GM18502 (cell line): ENCODE results near the gene CAMK2G.
A peak's percentile ranks its signal among the peaks of the same experiment; 100 is the strongest.
"Not testable (repeated sequence)": the region's sequence is repeated elsewhere in the genome, so short reads cannot be mapped to it uniquely, and the experiment has no call there.

ENCODE experiments used
- ATAC-seq: cut with Tn5 transposase; IDR thresholded peaks from one replicate; pipeline ENCODE4 v1.9.1; 2021; ENCODE audit warnings: mild to moderate bottlenecking; ENCODE audit not compliant: unreplicated experiment, poor library complexity

CAMK2G gene

DNA sequence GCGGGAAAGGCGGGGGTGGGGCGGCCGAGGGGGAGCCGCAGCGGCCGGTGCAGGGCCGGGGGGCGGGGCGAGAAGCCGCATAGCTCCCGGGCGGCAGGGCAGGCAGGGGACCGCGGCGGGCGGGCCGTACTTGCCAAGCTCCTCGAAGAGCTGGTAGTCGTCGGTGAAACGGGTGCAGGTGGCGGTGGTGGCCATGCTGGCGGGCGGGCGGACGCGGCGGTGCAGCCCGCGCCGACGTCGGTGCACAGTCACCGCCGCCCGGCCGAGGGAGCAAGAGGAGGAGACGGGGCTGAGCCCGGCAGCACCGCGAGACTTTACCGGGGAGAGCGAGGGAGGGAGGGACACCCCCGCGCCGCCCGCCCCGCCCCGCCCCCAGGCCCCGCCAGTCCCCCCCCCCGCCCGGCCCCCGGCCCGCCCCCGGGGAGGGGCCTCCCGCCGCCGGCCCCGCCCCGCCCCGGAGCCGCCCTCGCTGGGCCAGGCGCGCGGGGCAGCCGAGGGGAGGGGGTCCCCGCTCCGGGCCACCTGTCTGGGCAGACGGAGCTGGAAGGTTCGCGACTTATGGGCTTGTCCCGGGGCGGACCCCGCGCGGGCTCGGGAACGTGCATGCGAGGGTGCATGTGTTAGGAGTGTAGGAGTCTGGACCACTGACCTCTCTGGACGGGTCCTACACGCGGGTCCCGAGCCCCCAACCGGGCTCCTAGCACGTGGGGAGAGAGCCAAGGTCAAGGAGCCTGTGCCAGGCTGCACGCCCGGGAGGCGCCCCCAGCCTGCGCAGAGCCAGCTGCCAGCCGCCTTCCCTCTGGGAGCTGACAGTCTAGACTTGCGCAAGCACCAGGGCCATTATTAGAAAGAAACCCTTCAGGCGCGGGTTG is at the start of gene CAMK2G:
TSS of gene CAMK2G (minus strand) at position 289 of the 872 bp plus-strand sequence. CDS start at position 195, 94 bp downstream.
- peak; percentile 88 for ATAC-seq

DNA sequence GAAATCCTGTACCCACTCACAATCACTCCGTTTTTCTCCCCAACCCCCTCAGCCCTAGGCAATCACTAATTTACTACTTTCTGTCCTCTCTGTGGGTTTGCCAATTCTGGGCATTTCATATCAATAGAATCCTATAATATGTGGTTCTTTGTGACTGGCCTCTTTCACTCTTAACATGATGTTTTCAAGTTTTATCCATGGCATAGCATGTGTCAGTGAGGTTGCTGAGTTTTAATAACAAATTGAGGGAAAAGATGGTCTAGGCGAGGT is 48.4 kb upstream of the CAMK2G start:
- ATAC-seq: no peak

DNA sequence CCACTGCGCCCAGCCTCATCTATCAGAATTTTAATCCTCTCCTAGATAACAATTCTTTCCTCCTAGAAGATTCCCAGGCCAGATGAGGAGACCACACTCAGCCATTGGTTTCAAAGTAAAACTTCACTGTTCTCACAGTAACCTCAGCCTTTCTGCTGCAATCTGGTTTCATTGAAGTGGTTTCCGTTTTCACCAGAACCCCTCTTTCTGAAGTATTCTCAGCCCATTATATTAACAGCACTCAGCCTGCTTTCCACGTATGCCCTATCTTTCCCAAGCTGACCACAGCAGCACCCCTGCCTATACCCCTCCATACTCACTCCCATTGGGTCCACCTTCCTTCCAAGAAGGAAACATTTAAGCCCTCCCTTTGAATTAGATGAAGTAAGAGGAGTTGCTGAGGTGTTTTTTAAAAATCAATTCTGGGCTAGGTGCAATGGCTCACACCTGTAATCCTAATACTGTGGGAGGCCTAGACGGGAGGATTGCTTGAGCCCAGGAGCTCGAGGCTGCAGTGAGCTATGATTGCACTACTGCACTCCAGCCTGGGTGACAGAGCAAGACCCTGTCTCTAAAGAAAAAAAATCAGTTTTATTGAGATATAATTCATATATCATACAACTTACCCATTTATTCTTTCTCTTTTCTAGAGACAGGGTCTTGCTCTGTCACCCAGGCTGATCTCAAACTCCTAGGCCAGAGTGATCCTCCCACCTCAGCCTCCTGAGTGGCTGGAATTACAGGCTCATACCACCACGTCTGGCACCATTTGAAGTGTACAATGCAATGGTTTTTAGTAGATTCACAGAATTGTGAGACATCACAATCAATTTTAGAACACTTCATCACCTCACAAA is 47.9 kb upstream of the CAMK2G start:
- no peak for ATAC-seq

DNA sequence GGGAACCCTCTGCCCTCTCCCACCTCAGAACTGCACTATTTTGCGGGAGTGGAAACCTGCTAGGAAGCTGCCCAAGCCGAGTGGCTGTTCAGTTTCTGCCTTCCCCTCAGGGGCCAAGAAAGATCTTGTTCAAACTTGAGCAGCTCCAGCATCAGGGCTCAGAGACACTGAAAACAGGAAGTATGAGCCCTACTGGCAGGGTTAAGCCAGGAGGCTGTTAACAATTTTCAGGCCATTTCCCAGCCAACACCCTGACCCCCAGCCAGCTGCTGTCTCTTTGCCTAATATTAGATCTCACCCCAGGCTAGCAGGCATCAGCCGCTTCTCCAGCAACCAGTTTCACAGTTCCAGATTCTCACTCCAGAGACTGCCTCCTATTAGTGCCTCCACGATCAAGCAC is 45.7 kb upstream of the CAMK2G start:
- peak; percentile 50 for ATAC-seq

DNA sequence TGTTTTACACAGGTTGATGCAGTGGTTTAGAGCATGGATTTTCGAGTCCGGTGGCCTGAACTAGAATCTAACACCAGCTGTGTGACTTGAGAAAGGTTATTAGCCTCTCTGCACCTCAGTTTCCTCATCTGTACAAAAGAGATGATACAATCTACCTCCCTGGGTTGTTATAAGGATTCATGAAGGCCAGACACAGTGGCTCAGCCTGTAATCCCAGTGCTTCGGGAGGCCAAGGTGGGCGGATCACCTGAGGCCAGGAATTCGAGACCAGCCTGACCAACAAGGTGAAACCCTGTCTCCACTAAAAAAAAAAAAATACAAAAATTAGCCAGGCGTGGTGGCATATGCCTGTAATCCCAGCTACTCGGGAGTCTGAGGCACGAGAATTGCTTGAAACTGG is 45.1 kb upstream of the CAMK2G start:
- not testable (repeated sequence) for ATAC-seq

DNA sequence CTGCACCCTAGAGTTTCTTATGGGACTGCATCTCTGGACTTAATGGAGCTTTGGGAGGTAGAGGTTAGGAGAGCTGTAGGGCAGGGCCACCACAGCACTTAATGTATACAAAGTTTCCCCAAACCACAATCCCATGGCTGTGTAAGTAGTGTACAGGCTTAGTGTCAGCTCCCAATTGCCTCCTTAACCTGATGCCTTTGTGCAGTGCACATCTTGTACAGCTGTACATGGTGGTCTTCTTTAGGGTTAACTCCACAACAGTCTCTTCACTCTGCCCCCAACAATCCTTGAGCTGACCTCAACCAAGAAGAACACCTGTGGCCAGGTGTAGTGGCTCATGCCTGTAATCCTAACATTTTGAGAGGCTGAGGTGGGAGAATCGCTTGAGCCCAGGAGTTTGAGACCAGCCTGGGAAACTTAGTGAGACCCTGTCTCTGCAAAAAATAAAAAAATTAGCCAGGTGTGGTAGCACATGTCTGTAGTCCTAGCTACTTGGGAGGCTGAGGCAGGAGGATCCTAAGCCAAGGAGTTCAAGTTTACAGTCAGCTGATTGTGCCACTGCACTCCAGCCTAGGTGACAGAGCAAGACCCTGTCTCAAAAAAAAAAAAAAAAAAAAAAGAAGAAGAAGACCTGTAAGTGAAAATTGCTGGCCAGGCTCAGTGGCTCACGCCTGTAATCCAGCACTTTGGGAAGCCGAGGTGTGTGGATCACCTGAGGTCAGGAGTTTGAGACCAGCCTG is 43.4 kb upstream of the CAMK2G start:
- no peak for ATAC-seq

DNA sequence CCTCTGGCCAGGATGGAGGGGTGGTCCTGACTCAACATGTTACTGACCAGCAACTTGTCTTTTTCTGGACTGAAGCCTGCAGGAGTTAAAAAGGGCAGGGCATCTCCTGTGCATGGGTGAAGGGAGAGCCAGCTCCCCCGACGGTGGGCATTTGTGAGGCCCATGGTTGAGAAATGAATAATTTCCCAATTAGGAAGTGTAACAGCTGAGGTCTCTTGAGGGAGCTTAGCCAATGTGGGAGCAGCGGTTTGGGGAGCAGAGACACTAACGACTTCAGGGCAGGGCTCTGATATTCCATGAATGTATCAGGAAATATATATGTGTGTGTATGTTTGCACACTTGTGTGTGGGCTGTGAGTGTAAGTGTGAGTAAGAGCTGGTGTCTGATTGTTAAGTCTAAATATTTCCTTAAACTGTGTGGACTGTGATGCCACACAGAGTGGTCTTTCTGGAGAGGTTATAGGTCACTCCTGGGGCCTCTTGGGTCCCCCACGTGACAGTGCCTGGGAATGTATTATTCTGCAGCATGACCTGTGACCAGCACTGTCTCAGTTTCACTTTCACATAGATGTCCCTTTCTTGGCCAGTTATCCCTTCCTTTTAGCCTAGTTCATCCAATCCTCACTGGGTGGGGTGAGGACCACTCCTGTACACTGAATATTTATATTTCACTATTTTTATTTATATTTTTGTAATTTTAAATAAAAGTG is 42.6 kb upstream of the CAMK2G start:
- no peak for ATAC-seq

DNA sequence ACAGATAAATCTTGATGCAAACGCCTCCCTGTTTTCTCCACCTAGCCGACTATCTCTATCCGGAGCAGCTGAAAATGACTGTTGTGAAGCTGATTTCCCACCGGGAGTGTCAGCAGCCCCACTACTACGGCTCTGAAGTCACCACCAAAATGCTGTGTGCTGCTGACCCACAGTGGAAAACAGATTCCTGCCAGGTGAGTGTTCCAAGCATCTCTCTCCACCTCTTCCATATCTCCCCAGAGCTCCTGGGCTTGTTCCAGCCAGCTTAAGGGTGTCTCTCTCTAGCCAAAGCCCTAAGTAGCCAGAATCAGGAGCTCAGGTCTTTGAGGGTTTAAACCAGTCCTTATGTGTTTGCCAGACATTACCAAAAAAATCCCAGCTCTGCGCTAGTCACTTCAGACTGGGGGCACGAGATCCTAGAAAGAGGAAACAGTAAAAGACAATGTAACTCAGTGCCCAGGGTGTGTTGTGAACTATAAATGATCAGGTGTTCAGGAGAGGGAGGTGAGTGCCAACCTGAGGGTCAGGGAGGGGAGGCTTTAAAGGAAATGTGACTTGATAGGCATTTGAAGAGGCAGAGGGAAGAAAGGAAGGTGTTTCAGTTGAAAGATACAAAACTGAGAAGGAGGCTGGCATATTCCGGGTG is 41.0 kb upstream of the CAMK2G start:
- ATAC-seq: no peak

DNA sequence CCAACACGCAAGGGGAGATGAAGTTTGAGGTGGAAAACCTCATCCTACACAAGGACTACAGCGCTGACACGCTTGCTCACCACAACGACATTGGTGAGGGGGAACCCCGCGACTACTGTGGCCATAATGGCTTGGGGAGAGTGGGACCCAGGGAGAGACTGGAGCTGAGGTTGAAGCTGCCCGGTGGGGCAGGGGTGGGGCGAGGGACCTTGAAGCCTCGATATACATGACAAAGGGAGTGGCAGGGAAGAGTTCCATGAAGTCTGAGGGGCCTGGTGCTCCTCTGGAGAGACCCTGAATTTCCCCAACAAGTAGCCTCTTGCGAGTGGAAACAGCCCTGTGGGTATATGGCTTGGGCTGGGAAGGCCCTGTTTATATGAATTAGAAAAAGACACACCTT is 39.7 kb upstream of the CAMK2G start:
- no peak for ATAC-seq

DNA sequence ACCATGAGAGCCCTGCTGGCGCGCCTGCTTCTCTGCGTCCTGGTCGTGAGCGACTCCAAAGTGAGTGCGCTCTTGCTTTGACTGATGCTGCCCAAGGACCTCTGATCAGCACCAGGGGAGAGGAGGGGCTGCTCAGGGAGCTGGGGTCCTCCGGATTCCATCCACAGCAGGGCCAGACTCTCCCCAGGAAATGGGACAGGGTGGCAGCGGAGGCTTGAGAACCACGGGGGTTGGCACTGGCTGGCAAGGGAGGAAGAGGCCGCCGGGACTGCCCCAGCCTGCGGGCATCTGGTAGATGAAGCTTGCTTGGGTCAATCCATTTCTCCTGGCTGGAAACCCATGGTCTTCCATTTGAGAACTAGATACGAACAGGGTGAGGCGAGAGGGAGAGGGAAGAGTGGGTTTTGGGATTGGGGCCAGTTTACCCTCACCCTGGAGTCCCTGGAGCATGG is 37.2 kb upstream of the CAMK2G start:
- no peak for ATAC-seq

DNA sequence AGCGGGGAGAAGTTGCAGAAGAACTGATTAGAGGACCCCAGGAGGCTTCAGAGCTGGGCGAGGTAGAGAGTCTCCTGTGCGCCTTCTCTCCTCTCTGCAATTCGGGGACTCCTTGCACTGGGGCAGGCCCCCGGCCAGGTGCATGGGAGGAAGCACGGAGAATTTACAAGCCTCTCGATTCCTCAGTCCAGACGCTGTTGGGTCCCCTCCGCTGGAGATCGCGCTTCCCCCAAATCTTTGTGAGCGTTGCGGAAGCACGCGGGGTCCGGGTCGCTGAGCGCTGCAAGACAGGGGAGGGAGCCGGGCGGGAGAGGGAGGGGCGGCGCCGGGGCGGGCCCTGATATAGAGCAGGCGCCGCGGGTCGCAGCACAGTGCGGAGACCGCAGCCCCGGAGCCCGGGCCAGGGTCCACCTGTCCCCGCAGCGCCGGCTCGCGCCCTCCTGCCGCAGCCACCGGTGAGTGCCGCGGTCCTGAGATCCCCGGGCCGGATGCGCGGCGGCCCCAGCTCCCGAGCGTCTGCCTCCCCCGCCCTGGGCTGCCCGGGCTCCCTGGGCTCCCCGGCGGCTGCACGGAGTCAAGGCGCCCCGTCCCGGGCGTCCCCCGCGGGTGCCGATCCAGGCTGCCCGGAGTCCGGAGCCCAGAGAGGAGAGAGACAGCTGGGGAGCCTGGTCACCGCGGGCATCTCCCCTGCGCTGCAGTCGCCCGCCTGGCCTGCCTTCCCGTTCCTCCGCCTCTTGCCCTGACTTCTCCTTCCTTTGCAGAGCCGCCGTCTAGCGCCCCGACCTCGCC is 36.6 kb upstream of the CAMK2G start, which contains the start of gene PLAU:
TSS of gene PLAU (plus strand) at position 369 of the 789 bp plus-strand sequence. CDS start 424 bp downstream, outside the sequence.
- ATAC-seq: no peak

DNA sequence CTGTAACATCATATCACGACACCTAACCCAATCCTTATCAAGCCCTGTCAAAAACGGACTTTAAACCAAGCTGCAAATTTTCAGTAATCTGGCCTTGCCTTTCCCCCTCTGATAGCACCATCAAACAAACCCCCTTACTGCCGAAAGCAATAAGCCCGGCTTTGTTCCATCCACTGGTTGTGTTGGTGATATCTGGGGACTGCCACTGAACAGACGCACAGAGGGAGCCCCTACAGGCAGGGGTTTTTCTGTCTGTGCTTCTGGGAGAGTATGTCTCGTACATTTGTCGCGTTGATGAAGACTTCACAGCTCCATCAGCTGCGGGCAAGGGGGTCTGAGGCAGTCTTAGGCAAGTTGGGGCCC is 36.0 kb upstream of the CAMK2G start:
- no peak for ATAC-seq

DNA sequence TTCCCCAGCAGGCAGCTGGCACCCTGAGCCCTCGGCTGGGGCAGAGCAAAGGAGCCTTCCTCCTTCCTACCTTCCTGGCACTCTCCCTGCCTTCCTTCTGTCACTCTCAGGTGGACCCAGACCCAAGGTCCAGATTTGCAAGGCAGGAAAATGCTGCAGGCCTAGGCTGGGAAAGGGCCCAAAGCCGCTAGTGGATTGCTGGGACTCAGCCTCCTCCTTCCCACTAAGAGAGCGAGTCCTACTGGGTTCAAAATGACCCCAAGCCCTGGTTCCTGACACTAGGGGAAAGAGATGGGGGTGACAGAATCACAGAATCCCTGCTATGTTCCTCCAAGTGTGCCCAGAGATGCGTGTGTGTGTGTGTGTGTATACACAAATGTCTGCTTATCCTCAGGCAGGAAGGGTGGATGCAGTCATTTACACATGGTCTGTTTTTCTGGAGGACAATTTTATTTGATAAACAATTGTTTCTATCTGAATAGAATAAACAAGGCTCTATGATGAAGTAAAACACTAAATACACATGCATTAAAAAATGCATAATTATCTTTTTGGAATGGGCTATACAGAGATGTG is 35.3 kb upstream of the CAMK2G start:
- no peak for ATAC-seq

DNA sequence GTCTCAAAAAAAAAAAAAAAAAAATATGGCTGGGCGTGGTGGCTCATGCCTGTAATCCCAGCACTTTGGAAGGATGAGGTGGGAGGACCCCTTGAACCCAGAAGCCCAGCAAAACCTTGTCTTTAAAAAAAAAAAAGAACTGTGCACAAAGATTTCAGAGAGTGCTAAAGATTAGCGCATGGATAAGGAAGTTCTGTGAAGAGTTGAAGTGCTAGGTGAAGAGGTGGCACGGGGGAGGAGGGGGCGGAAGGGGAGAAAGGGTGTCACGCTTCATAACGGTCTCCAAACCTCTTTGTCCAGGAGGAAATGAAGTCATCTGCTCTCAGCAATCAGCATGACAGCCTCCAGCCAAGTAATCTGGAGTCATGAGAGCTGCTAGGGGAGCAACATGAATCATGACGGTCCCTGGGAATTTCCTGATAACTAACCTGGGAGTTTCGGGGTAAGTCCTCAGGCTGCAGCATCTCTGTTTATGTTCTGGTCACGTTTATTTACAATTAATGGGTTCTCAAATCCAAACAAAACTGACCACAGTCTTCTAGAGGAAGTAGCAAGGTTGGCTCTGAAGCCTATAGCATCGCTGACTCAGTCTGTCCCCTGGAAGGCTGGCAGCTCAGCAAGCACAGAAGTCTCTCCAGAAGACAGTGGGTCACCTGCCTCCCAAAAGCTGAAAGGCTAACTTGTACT is 34.6 kb upstream of the CAMK2G start:
- ATAC-seq: peak; percentile 53

DNA sequence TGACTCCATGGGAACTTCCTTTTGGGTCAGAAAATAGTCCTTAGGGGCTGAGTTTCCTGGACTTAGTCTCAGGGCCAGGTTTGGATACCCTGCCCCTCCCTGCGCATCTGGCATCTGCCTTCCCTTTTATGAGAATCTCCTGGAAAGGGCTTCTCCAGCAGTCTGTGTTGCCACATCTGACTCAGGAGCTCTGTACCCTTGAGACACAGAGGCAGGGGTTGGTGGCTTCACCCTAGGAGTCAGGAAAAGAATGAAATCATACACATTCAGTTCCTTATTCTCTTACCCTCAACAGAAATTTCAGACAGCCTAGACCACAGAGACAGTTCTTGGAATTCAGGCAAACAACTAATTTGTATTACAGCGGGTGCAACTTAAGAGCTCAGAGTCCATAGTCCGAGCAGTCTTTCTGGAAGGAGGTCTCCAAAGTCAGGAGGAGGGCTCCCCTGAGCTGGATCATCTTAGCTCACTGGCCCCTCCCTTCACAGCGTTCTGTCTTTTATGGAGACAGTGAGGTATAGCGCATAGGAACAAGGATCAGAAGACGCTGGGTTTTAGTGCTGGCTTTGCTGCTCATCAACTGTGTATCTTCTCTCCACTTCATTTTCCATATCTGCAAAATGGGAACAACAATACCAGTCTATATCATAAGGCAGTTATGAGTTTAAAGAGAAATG is 33.6 kb upstream of the CAMK2G start:
- ATAC-seq: no peak

DNA sequence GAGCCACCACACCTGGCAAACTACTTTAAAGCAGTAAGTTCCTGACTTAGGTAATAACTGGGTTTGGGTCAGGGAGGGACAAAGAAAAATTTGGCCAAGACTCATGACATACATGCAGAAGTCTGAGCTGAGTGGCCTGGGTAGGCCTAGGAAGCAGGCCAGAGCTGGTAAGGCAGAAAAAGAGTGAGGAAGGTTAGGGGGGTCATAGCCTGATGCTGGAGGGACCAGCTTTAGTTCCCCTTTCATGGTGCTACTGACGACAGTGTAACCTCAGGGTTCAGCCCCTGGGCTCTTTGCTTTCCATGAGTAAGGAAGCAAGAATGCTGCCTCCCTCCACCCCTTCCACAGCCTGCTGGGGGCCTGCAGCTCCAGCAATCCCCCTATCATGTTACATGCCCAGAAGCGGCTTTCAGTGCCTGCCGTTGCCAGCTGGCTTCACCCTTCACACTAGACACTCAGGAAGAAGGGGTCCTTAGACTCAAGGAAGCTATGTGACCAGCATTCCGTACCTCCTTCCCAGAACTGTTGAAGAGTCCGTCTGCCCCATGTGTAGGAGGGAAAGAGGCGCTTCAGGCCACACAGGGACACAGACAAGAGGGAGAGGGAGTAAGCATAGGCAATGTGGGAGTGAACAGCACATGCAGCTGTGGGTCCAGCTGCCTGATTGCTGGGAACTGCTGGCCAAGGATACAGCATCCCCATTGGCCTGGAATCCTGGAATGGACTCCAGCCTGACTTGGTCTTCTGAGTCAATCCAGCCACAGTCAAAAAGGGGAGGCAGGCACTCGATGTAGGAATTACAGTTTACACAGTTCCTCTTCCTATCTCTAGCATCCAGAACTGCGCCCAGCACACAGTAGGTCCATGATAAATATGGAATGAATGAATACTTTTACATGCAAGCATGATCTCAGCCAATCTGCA is 32.4 kb upstream of the CAMK2G start:
- no peak for ATAC-seq
